Stimulated activated CD4-positive, alpha-beta T cell treated with anti-CD3 and anti-CD28 coated beads, Interleukin-1b, Interleukin-23, amount 100 ng/mL, for 4 hours (primary cell): ENCODE data around the gene UTP4.

Experiments used
- DNase-seq, 2 donors: peaks; one replicate each; pipeline ENCODE4 v3.0.0-alpha.2; 2020; ENCODE audit warnings: low read depth in 2 of 2

Gene UTP4

DNA sequence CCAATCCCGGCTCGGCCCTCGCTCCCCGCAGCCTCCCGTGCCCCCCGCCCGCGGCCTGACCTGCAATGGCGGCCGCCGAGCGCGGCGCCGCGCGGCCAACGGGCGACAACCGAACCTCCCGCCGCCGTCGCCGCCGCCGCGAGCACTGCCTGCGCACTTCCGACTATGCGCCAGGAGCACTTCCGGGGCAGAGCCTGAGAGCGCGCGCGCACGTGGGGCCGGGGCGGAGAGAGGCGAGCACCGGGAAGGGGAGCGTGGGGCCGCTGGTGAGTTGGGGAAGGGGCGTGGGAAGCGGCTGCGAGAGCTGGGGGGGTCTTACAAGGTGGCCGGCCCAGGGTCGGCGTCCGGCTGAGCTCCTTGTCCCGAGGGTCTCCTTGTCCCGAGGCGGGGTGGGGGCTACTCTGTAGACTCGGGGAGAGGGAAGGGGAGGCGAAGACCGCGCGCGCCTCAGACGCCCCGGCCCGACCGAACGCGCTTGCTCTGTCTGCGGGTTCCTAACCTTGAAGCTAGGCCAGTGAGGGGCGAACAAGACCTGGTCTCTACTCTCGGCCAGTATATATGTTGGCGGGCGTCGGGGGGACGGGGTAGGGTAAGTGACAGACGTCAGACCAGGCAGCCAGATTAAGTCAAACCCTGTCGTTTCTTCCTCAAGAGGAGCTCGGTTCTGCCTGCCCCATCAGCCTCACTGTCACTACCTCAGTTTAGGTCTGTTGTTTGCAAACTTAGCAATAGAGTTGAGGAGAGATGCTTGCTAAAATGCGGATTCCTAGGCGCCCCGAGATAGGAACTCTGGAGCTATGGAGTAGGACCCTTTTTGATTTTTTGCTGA is at the start of gene UTP4, which contains the start of gene CHTF8:
UTP4 (plus strand) TSS at position 226 of the 829 bp plus-strand sequence. CDS start 811 bp downstream, outside the sequence.
CHTF8 (minus strand) TSS at position 165 of the 829 bp plus-strand sequence. CDS start 11,130 bp downstream, outside the sequence.
- DNase-seq = peak; percentile 79 to 86

DNA sequence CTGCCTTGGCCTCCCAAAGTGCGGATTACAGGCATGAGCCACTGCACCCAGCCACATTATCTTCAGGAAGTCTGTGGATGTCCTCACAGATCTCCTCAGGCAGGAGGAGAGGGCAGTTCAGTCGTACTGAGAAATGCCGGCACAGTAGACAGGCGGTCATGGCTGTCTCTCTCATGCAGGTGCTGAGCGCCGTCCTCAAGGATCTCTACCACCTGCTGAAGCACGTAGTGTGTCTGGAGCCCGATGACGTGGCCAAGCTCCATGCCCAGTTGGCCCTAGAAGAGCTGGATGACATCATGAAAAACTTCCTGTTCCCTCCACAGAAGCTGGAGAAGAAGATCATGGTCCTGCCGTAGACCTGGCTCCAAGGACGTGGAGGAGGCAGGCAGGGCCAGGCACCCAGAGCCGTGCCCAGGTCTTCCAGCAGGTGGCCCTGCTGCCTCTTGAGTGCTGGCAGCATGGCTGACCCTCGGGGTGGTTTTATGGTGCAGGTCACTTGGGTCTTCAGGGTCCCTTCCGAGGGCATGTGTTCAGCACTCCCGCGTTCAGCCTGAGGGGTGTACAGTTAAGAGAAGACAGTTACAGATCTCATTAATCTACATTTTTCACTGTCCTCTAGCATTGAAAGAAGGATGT is 49.0 kb upstream of the UTP4 start:
- no peak for DNase-seq

DNA sequence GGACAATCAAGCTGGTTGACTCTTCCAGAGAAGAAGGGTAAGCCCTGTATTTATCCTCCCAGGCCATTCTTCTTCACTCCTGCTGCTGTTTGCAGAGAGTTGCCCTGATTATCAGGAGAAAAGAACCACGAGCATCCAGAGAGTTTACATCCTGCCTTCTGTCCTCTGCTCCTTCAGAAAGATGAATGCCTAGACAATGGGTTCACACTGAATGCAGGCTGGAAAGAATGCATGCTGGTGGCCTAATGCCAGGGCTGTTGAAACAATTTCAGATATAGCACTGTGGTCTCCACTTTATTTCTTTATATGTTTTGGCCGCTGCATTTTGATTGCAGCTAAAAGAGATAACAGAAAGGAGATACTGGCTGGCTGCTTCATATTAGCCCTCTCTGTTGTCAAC is 48.2 kb upstream of the UTP4 start:
- no peak for DNase-seq

DNA sequence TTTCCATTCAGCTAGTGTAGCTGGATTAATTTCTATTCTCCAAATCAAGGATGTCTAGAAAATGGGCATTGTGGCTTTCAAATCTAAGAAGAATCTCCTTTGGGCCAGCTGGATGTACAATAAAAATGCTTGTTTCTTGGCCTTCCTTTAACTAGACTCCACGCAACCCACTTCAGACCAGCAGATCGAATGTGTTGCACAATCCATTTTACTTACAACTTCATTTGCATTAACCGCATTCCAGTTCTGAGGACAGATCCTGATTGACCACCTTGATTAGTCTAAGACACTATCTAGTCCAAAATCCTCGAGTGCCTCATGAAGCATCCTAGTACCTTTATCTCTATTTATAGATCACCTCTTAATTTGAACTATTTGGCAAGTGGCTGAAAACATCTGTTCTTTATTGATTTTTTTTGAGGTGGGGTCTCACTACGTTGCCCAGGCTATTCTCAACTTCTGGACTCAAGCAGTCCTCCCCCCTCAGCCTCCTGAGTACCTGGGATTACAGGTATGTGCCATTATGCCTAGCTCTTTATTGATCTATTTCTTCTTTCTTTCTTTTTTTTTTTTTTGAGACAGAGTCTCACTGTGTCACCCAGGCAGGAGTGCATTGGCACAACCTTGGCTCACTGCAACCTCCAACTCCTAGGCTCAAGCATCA is 47.3 kb upstream of the UTP4 start:
- no peak for DNase-seq

DNA sequence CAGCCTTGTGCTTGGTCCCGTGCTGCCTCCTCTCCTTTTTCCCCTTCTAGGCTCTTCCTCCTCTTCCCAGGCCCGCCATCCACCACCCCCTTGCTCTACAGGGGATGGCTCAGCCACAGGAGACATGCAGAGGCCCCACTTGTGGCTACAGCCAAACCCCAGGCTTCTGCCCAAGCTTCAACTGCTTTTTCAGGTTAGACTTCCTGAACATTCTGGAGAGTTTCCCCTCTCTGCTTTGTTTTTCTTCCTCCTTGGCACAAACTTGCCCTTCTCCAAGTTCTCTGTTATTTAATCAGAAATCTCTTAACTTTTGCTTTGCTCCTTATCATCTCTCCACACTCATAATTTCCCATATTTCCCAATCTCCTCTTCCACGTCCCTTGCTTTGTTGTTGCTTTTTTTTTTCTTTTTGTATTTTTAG is 45.3 kb upstream of the UTP4 start:
- DNase-seq = no peak

DNA sequence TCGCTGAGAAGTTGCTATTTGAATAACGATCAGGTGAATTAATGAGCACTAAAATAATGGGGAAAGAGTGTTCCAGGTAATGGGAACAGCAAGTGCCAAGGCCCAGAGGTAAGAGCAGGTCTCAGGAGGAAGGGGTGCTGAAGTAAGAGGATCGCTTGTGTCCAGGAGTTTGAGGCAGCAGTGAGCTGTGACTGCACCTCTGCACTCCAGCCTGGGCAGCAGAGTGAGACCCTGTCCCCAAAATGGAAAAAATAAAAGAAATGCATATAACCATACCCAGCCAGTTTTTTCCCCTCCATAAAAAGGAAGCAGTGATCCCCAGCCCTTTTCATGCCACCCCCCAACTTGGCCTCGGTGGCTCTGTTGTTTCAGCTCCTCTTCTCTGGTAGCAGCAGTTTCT is 43.8 kb upstream of the UTP4 start:
- no peak for DNase-seq

DNA sequence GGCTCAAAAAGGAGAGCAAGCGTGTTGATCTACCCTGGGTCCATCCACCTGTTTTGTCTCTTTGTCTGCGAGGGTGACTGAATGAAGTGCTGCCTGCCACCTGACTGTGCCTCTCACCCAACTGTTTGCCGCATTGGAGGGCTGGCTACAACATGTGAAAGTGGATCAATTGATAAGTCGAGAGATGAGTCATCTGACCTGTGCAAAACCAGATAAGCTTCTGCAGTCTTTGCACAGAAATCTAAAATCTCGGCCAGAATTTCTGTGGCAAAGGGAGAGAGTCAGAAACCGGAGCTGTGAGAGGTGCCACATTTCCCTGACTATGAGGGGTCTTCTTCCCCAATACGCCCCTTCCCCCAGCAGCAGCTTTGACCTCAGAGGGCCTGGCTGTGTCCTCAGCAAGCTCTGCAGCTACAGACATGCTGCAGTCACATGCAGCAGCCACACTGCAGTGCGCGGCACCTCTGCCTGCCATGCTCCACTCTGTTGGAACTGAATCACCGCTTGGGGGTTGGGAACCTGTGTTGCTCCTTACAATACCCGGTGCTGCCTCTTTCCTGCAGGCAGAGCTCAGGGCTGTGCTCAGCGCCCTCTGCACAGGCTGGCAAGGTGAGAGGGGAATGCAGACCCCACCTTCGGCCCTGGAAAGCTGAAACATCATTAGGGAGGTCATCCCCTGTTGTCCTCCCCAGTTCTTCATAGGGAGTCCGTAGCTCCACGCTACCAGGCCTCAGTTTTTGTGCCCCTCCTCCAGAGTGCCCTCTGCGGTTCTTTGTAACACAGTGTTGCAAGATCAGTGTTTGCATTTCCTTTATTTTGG is 43.1 kb upstream of the UTP4 start:
- no peak for DNase-seq

DNA sequence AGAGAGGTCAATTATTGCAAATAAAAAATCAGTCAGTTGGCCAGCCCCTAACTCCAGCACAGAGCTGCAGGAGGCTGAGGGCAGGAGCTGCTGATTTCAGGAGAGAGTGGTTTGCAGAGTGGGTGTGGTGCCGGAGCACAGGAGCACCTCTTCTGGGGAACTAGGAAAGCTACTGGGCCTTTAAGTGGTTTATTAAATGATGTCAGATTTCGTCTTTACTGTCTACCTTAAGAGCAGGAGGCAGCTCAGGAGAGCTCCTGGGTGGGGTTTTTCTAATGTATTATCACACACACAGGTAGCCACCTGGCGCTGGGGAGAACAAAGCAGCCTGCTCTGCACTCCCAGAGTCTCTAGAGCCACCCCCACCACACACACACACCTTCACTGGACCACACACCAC is 38.5 kb upstream of the UTP4 start:
- no peak for DNase-seq

DNA sequence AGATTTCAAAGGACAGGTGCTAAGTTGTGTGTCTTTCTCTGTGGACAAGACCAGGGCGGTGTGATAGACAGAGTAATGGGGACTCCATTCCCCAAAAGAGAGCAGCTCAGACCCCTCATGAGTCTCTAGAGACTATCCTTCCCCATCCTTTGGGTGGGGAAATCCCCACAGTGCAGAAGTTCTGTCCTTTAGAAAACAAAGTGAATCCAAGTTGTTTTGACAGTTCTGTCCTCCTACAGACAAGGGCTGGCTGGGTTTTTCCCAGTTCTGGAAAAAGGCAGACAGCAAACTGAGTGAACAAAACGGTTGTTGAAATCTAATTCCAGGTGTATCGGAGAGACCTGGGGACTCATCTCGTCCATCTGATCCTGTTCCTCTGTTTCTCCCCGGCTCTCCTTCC is 37.9 kb upstream of the UTP4 start:
- no peak for DNase-seq

DNA sequence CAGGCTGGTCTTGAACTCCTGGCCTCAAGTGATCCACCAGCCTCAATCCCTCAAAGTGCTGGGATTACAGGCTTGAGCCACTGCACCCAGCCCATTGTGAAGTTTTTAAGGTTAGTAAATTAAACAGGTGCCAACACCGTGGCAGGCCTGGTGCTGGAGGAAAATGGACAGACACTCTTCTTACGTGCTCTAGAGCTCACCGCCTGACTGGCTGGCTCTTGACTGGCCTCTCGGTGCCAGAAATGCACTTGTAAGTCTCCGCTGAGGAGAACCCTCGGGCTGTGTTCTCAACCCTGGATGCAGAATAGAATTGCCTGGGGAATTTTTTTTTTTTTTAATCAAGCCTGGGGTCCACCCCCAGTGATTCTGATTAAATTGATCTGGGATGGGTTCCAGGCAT is 37.3 kb upstream of the UTP4 start:
- no peak for DNase-seq

DNA sequence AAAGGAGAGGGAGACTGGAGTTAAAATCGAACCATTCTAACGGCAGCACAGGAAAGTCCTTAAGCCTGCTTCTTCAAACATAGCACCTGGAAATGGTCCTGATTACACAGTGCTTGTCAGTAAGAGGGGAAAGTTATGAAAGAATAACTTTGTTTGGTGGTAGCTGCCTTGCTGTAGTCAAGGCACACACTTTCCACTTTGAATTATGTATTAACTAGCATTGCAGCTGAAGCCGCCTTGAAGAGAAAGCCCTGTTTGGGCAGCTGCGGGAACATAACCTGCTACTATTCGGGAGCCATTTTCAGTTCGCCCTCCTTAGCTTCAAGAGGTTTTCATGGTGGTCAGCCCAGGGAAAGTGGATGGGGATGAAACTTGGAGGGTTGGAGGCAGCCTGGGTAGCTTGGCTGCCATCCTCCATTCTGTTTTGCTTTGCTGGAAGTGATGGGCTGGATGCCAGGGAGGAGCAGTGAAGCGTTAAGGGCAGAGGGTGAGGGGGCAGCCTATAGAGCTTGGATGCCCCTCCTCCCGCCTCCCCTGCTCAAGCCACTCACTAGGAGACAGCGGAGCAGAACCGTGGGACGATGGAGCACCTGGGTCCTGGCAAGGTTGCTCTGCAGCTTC is 32.3 kb upstream of the UTP4 start:
- no peak for DNase-seq

DNA sequence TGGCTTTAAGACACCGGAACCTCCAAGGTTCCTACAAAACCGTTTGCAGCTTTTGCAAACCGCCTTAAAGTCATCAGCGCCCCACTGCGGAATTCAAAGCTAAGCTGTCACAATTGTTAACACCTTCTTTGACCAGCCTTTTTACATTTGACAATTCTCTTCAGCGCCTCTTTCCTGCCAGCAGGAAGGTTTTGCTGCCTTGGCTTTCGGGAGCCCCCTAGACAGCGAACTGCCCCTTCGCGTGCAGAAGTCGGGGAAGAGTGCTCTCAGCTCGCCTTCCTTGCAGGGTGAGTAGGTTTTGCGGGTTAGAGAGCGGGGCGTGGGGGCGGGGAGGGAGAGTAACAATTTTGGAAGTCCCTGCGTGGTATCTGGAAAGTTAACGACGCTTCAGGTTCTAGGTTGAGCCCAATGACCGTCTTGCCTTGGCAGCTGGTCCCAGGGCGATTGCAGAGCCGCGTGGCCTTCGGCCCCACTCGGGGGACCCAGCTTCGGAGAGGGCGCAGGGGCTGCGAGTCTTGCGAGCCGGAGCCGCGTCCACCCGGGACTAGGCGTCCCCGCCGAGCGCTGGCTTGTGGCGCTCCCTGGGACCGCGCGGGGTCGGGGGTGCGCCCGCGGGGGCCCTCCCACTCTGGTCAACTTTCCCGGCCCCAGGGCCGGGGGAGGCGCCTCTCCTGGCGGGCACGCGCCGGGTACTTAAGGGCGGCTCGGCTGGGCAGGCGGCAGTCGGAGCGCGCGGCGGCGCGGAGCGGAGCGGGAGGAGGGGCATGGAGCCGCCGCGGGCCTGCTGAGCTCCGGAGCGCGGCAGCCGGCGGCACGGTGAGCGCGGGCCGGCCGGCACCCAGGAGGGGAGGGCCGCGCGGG is 26.7 kb upstream of the UTP4 start, which contains the start of gene HAS3:
HAS3 (plus strand) TSS at position 153 of the 861 bp plus-strand sequence. CDS start 3,743 bp downstream, outside the sequence.
- DNase-seq = peak in 1 of 2 donors; percentile 29

DNA sequence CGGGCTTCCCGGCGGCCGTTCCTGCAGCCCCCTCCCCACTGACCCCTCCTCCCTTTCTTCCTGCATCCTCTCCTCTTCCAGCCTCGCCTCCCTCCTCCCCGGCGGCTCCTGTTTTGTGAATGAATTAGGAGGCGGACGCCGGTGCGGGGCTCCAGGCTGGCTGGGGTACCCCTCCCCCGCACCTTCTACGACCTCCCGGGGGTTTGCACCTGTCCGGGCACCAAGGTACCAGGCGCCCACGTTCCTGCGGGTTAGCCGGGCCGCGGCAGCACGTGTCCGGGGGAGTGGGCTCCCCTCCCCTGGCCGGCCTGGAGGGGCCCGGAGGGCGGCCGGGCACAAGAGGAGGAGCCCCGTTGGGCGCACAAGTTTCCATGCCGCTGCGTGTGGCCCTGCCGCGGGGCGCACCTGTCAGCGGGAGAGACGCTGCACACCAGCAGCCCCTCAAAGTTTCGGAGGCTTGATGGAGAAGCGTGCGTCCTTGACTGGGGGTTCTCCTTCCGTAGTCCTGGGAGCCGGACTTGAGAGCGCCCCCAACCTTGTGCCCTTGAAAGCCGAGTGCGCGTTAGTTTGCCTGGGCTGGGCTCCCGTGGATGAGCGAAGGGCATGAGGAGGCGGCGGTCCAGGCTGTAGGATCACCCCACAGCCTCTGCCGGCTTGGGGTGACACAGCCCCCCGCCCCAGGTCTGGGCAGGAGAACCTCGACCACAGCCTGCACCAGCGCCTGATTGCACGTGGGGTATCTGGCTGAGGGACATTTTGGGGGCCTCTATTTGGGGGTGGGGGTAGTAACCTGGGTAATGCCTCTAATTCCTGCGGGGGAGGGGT is 25.7 kb upstream of the UTP4 start:
- no peak for DNase-seq

DNA sequence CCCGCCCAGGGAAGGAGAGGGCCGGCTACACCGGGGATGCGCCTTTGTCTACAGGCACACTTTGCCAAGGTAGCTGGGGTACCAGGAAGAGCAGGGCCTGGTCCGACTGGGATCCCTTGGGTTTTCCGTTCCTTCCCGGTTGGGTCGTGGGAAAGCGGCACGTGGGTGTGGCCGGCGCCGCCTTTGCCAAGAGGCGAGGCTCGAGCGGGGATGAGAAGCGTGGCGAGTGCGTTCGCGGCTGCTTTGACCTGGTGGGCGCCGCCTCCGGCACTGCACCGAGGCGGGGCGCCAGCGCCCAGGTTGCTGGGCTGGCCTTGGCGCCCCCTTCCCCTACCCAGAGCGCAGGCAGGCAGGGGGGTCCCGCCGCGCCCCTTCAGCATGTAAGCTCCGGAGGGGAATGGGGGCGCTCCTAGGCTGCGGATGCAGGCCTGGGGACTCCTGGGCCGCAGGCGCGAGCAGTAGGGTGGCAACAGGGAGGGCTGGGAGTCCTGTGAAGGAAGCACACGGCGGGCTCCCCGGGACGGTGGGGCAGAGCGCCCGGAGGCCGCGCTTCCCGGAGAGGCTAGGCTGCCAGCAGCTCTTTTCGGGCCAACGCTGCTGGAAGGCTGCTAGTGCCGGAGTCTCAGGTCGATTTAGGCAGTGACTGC is 25.0 kb upstream of the UTP4 start:
- DNase-seq = no peak

DNA sequence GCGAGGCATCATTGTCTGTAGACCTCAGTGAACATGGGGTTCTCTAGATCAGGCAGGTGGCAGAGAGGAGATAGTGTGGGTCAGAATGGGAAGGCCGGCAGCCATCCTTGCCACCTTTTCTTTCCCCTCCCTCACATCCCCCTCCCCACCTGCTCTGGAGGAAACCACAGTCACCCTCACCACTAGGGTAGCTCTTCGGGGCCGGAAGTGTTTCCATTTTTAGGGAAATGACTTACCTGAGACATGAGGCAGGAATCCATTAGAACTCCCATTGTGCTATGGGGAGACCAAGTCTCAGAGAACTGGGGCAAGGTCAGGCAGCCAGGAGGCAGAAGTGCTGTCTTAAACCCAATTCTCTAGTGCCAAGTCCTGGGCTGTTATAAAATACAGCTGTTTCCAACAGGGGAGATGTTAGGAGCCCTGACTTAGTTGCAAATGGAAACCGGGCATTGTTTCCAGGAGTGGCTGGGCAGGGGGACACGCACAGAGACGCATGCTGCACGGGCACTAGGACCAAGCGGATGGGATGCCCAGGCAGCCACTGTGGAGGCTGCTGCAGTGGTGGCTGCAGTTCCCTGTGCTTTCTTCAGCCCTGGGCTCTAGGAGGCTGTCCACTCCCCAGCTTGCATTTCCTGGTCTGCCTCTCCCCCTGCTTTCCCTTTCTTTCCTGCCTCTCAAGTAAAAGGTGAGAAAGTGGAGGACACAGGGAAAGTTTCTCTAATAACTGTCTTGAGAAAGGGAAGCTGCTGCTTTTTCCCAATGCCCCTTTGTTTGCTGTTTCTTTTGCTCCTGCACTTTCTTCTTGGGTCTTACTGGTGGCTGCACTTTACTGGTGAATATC is 24.2 kb upstream of the UTP4 start:
- no peak for DNase-seq

DNA sequence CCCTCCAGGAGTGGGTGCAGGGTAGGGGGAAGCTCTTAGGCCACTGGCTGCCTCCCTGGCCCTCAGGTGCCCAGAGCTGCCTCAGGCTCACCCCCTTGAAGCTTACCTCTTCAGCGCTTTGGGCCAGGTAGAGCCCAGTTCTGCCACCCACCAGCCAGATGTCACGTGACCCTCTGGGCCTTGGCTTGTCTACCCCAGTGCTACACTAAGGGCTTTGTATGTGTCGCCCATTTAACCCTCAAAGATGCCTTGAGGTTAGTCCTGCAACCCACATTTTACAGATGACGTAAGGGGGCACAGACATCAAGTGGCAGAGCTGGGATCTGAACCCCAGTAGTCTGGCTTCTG is 23.6 kb upstream of the UTP4 start:
- DNase-seq = no peak

DNA sequence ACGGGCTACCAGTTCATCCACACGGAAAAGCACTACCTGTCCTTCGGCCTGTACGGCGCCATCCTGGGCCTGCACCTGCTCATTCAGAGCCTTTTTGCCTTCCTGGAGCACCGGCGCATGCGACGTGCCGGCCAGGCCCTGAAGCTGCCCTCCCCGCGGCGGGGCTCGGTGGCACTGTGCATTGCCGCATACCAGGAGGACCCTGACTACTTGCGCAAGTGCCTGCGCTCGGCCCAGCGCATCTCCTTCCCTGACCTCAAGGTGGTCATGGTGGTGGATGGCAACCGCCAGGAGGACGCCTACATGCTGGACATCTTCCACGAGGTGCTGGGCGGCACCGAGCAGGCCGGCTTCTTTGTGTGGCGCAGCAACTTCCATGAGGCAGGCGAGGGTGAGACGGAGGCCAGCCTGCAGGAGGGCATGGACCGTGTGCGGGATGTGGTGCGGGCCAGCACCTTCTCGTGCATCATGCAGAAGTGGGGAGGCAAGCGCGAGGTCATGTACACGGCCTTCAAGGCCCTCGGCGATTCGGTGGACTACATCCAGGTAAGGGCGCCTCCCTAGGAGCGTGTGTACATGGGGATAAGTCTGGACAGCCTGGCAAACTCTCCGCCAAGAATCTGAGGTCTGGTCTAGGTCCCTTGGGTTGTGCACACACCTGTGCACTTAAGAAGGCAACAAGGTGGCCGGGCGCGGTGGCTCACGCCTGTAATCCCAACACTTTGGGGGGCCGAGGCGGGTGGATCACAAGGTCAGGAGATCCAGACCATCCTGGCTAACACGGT is 22.8 kb upstream of the UTP4 start:
- no peak for DNase-seq
